Renal cortex interstitium (tissue), 11 donors: ENCODE results near the gene FAM170B. TPM values are rescaled to one million over a fixed set of nuclear protein-coding genes. Genes with fewer than 3 reads are reported as not detected.

Experiments used
- DNase-seq, 11 donors: peaks; one replicate each; pipeline ENCODE4 v3.0.0-alpha.2; 2013; ENCODE audit warnings: low read depth in 9 of 11, low spot score in 4 of 11; ENCODE audit errors: extremely low read depth in 1 of 11
- polyA plus RNA-seq, 3 donors: library from polyadenylated mRNA; unstranded; fragments of 120-200 nt; gene quantifications; one replicate each; pipeline ENCODE4 v1.2.1, GENCODE V29; 2013; ENCODE audit not compliant: insufficient read length in 3 of 3

The FAM170B gene
- polyA plus RNA-seq, 3 donors: not detected

- no peak for DNase-seq
These were observed 21.0 kb downstream of the FAM170B start for GRCh38 chr10:49112851-49113250.

- no peak for DNase-seq
These were observed 21.7 kb downstream of the FAM170B start for GRCh38 chr10:49112098-49112497.

GRCh38 chr10:49111320-49111698 is 22.5 kb downstream of the FAM170B start:
- DNase-seq: no peak

GRCh38 chr10:49110684-49111319 is 23.0 kb downstream of the FAM170B start:
- no peak for DNase-seq

GRCh38 chr10:49109669-49110340 is 24.0 kb downstream of the FAM170B start:
- peak in 10 of 11 donors; percentile 27 to 78 (median 64) for DNase-seq

- no peak for DNase-seq
These were observed 25.2 kb downstream of the FAM170B start for GRCh38 chr10:49108656-49109055.

- DNase-seq: no peak
These were observed 25.9 kb downstream of the FAM170B start for GRCh38 chr10:49107887-49108267.

- DNase-seq: no peak
These were observed 26.5 kb downstream of the FAM170B start for GRCh38 chr10:49107111-49107886.

- DNase-seq: no peak
These were observed 27.4 kb downstream of the FAM170B start for GRCh38 chr10:49106451-49106850.

- DNase-seq: no peak
These were observed 28.7 kb downstream of the FAM170B start for GRCh38 chr10:49105076-49105475.

- DNase-seq: no peak
These were observed 29.5 kb downstream of the FAM170B start for GRCh38 chr10:49104323-49104722.

- no peak for DNase-seq
These were observed 30.1 kb downstream of the FAM170B start for GRCh38 chr10:49103761-49104160.

GRCh38 chr10:49099046-49099445 is 34.8 kb downstream of the FAM170B start:
- DNase-seq: no peak

GRCh38 chr10:49096890-49097445 is 36.9 kb downstream of the FAM170B start:
- no peak for DNase-seq

- no peak for DNase-seq
These were observed 39.2 kb downstream of the FAM170B start for GRCh38 chr10:49094646-49095045.

- no peak for DNase-seq
These were observed 39.9 kb downstream of the FAM170B start for GRCh38 chr10:49093922-49094321.

GRCh38 chr10:49092477-49092876 is 41.3 kb downstream of the FAM170B start:
- DNase-seq: no peak

- no peak for DNase-seq
These were observed 42.2 kb downstream of the FAM170B start for GRCh38 chr10:49091450-49092210.

GRCh38 chr10:49090696-49091380 is 43.0 kb downstream of the FAM170B start:
- DNase-seq: no peak
